Brain microvascular endothelial cell (primary cell): Measurements from ENCODE around the gene TSTD2.

Source experiments
- DNase-seq: peaks from one replicate; pipeline ENCODE4 v3.0.0-alpha.2; 2020
- H3K27ac ChIP-seq: fragments of 250-450 bp; sonication (Bioruptor Pico); 2 replicates; pipeline ENCODE4 v1.5.1; 2020; ENCODE audit warnings: mild to moderate bottlenecking, moderate library complexity
- H3K27me3 ChIP-seq: fragments of 250-450 bp; sonication (Bioruptor Pico); replicated peaks from 2 replicates; pipeline ENCODE4 v1.5.1; 2020; ENCODE audit warnings: mild to moderate bottlenecking
- H3K36me3 ChIP-seq: fragments of 250-450 bp; sonication (Bioruptor Pico); replicated peaks from 2 replicates; pipeline ENCODE4 v1.5.1; 2020; ENCODE audit warnings: mild to moderate bottlenecking
- H3K4me3 ChIP-seq: 2 replicates; pipeline ENCODE4 v1.5.1; 2011; ENCODE audit warnings: low read depth, mild to moderate bottlenecking, control low read depth, low read length, moderate library complexity
- CTCF ChIP-seq: IDR thresholded peaks from 2 replicates; pipeline ENCODE4 v1.5.1; 2011; ENCODE audit warnings: low read depth, mild to moderate bottlenecking, moderate library complexity, low read length, control low read depth, inconsistent platforms; ENCODE audit errors: missing control alignments
- in situ Hi-C: cut with HindIII; loops from 2 replicates; pipeline ENCODE4 v1.10.0; 2017; ENCODE audit warnings: low sequenced_read_pairs, low pct_ligation_motif_present

Gene TSTD2

GRCh38 chr9:97572196-97572891, 60.8 kb downstream of the TSTD2 start:
- TF ChIP-seq CTCF: no peak
- DNase-seq: no peak
- H3K27me3 ChIP-seq: no peaks in the 10 kb centered on the region
- in situ Hi-C loops: no loop called here
- H3K4me3 ChIP-seq: no peak overlapping the region
- H3K27ac ChIP-seq: no peak overlapping the region
- no peaks in the 10 kb centered on the region for H3K36me3 ChIP-seq

- Histone ChIP-seq H3K36me3 (no peaks in the 10 kb centered on the region), H3K27ac (no peak overlapping the region)
Measured at GRCh38 chr9:97571664-97572063, 61.5 kb downstream of the TSTD2 start.

GRCh38 chr9:97570899-97571298, 62.3 kb downstream of the TSTD2 start:
- in situ Hi-C loops: no loop called here

More at GRCh38 chr9:97571664-97572063, 61.5 kb downstream of the TSTD2 start:
- Histone ChIP-seq H3K27me3 (no peaks in the 10 kb centered on the region), H3K4me3 (no peak overlapping the region)
- TF ChIP-seq CTCF: no peak
- no peak for DNase-seq
- in situ Hi-C loops: no loop called here

DNA sequence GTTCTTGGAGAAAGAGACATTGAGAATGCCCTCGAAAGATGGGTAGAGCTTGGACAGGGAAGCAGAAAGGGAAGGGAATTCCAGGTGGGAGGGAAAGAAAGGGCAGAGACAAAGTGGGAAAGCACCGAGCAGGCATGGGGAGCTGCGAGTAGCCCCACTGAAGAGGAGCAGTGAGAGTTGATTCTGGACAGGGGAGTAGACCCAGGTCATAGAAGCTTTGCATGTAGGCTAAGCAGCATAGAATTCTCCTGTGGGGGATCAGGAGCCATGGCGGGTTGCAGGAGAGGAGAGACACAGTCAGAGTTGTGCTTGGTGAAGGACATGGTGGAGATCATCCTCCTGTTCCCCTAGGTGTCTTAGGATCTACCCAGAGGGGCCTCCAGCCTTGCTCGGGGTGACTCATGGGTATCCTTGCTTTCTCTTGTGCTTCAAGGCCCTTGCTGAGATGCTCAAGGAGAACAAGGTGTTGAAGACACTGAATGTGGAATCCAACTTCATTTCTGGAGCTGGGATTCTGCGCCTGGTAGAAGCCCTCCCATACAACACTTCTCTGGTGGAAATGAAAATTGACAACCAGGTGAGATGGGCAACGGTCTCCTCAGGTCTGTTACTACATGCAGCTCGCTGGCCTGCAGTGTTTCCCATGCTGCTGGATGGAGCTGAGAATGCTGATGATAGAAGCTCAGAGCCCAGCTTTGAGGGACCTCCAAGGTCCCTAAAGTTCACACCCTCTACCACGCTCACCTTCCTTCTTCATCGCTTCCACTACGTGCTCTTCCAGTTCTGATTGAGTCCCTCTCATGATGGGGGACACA, 64.5 kb downstream of the TSTD2 start:
- in situ Hi-C loops: no loop called here
- TF ChIP-seq CTCF: no peak
- DNase-seq: no peak

More at GRCh38 chr9:97570899-97571298, 62.3 kb downstream of the TSTD2 start:
- H3K27ac ChIP-seq: no peak overlapping the region
- H3K36me3 ChIP-seq: no peaks in the 10 kb centered on the region
- TF ChIP-seq CTCF: no peak
- no peak for DNase-seq
- no peak overlapping the region for H3K4me3 ChIP-seq
- no peaks in the 10 kb centered on the region for H3K27me3 ChIP-seq

GRCh38 chr9:97567894-97568202, 65.3 kb downstream of the TSTD2 start:
- DNase-seq: no peak
- Histone ChIP-seq H3K4me3 (no peak overlapping the region), H3K27ac (no peak overlapping the region), H3K36me3 (no peaks in the 10 kb centered on the region), H3K27me3 (no peaks in the 10 kb centered on the region)
- no peak for TF ChIP-seq CTCF
- in situ Hi-C loops: no loop called here

More for the DNA sequence above, 64.5 kb downstream of the TSTD2 start:
- Histone ChIP-seq H3K27me3 (no peaks in the 10 kb centered on the region), H3K36me3 (no peaks in the 10 kb centered on the region), H3K4me3 (no peak overlapping the region), H3K27ac (no peak overlapping the region)
